Measurements from ENCODE around the gene DPYSL5. TPM values are rescaled to one million over a fixed set of nuclear protein-coding genes. Genes with fewer than 3 reads are reported as not detected.

The DPYSL5 gene
- total RNA-seq, 1 donor from 2014 or later, result 0.11 TPM

GRCh38 chr2:26838121-26838906 lies 9.6 kb upstream of the DPYSL5 start:
- H3K4me3 Mint-ChIP-seq (ENCODE audit: unreplicated experiment), result no peak overlapping the region
- no peaks in the 10 kb centered on the region for H3K4me1 Mint-ChIP-seq (ENCODE audit: unreplicated experiment)
- no peaks in the 10 kb centered on the region for H3K36me3 Mint-ChIP-seq (ENCODE audit: unreplicated experiment)
- TF ChIP-seq CTCF (IDR thresholded peaks at IDR 0.05), result no peak
- peaks cover 66% of the 10 kb centered on the region for H3K27me3 Mint-ChIP-seq (ENCODE audit: unreplicated experiment)
- DNase-seq (ENCODE audit: extremely low spot score, unreplicated experiment), result no peak
- H3K9me3 Mint-ChIP-seq (ENCODE audit: unreplicated experiment), result no peaks in the 10 kb centered on the region
- H3K27ac Mint-ChIP-seq (ENCODE audit: unreplicated experiment), result no peak overlapping the region

GRCh38 chr2:26840937-26841610 lies 6.9 kb upstream of the DPYSL5 start:
- Mint-ChIP-seq H3K27me3 (ENCODE audit: unreplicated experiment) (peaks cover 60% of the 10 kb centered on the region), H3K4me1 (ENCODE audit: unreplicated experiment) (no peaks in the 10 kb centered on the region), H3K9me3 (ENCODE audit: unreplicated experiment) (no peaks in the 10 kb centered on the region), H3K36me3 (ENCODE audit: unreplicated experiment) (no peaks in the 10 kb centered on the region), H3K4me3 (ENCODE audit: unreplicated experiment) (no peak overlapping the region), H3K27ac (ENCODE audit: unreplicated experiment) (no peak overlapping the region)
- DNase-seq (ENCODE audit: extremely low spot score, unreplicated experiment), result no peak
- no peak for TF ChIP-seq CTCF (IDR thresholded peaks at IDR 0.05)

- no peaks in the 10 kb centered on the region for H3K36me3 Mint-ChIP-seq (ENCODE audit: unreplicated experiment)
- peaks cover 11% of the 10 kb centered on the region for H3K4me1 Mint-ChIP-seq (ENCODE audit: unreplicated experiment)
- no peak overlapping the region for H3K27ac Mint-ChIP-seq (ENCODE audit: unreplicated experiment)
- no peak for DNase-seq (ENCODE audit: extremely low spot score, unreplicated experiment)
- no peak overlapping the region for H3K4me3 Mint-ChIP-seq (ENCODE audit: unreplicated experiment)
- H3K27me3 Mint-ChIP-seq (ENCODE audit: unreplicated experiment), result peaks cover 59% of the 10 kb centered on the region
- no peak for TF ChIP-seq CTCF (IDR thresholded peaks at IDR 0.05)
- H3K9me3 Mint-ChIP-seq (ENCODE audit: unreplicated experiment), result no peaks in the 10 kb centered on the region
Measured at GRCh38 chr2:26843041-26843440, 4.9 kb upstream of the DPYSL5 start.

GRCh38 chr2:26845021-26845420 lies 2.9 kb upstream of the DPYSL5 start:
- no peak for DNase-seq (ENCODE audit: extremely low spot score, unreplicated experiment)
- peaks cover 16% of the 10 kb centered on the region for H3K4me1 Mint-ChIP-seq (ENCODE audit: unreplicated experiment)
- no peak overlapping the region for H3K27ac Mint-ChIP-seq (ENCODE audit: unreplicated experiment)
- no peaks in the 10 kb centered on the region for H3K36me3 Mint-ChIP-seq (ENCODE audit: unreplicated experiment)
- TF ChIP-seq CTCF (IDR thresholded peaks at IDR 0.05), result no peak
- H3K4me3 Mint-ChIP-seq (ENCODE audit: unreplicated experiment), result no peak overlapping the region
- peaks cover 55% of the 10 kb centered on the region for H3K27me3 Mint-ChIP-seq (ENCODE audit: unreplicated experiment)
- no peaks in the 10 kb centered on the region for H3K9me3 Mint-ChIP-seq (ENCODE audit: unreplicated experiment)
